Stimulated activated CD4-positive, alpha-beta T cell treated with anti-CD3 and anti-CD28 coated beads, TNF-alpha, amount 100 ng/mL, for 4 hours (primary cell): Measurements from ENCODE around the gene NBEAL2.
"Not testable (repeated sequence)": the region's sequence is repeated elsewhere in the genome, so short reads cannot be mapped to it uniquely, and the experiment has no call there.

Experiments used
- DNase-seq, 3 experiments: peaks; one replicate each; pipeline ENCODE4 v3.0.0-alpha.2; 2020; ENCODE audit warnings: low read depth in 3 of 3

NBEAL2 gene

DNA sequence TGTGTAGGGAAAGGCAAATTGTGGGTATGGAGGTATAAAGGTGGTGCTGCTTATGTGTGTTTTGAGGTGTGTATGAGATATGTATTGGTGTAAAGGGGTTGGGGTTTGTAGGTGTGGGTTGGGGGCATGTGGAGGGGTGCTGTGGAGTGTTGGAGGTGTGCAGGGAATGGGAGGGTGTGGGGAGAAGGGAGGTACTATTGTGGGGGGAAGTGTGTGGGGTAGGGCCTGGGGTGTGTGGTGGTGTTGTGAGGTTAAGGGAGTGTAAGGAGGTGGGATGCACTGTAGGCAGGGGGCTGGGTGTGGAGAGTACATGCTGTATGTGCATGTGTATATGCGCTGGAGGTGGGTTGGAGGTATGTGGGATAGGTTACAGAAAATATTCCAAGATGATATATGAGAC is 18.6 kb upstream of the NBEAL2 start:
- no peak for DNase-seq

GRCh38 chr3:46962427-46962826 is 17.0 kb upstream of the NBEAL2 start:
- no peak for DNase-seq

GRCh38 chr3:46962990-46963389 is 16.5 kb upstream of the NBEAL2 start:
- no peak for DNase-seq

DNA sequence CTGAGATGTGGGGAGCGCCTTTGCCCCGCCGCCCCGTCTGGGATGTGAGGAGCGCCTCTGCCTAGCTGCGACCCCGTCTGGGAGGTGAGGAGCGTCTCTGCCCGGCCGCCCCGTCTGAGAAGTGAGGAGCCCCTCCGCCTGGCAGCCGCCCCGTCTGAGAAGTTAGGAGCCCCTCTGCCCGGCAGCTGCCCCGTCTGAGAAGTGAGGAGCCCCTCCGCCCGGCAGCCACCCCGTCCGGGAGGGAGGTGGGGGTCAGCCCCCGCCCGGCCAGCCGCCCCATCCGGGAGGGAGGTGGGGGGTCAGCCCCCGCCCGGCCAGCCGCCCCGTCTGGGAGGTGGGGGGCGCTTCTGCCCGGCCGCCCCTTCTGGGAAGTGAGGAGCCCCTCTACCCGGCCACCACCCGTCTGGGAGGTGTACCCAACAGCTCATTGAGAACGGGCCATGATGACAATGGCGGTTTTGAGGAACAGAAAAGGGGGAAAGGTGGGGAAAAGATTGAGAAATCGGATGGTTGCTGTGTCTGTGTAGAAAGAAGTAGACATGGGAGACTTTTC is 15.4 kb upstream of the NBEAL2 start:
- not testable (repeated sequence) for DNase-seq

DNA sequence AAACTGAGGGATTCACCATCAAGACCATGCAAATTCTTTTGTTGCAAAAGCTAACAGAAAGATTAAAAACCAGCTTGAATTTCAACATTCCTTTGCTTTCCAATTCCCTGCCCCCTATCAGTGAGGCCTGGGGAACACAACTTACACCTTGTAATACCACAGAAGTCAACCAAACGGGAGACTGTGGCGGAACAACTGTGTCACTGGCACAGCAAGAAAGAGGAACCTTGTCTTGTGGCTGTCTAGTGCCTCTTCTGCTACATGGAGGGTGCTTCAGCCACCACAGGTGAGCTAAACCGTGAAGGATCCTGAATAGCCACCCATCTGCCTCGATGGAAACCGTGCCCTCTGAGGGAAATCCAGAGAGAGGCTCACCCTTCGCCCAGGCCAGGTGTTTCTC is 14.3 kb upstream of the NBEAL2 start:
- DNase-seq: no peak

- no peak for DNase-seq
Observed at GRCh38 chr3:46966811-46967210, 12.7 kb upstream of the NBEAL2 start.

GRCh38 chr3:46968783-46969428 is 10.6 kb upstream of the NBEAL2 start:
- no peak for DNase-seq

DNA sequence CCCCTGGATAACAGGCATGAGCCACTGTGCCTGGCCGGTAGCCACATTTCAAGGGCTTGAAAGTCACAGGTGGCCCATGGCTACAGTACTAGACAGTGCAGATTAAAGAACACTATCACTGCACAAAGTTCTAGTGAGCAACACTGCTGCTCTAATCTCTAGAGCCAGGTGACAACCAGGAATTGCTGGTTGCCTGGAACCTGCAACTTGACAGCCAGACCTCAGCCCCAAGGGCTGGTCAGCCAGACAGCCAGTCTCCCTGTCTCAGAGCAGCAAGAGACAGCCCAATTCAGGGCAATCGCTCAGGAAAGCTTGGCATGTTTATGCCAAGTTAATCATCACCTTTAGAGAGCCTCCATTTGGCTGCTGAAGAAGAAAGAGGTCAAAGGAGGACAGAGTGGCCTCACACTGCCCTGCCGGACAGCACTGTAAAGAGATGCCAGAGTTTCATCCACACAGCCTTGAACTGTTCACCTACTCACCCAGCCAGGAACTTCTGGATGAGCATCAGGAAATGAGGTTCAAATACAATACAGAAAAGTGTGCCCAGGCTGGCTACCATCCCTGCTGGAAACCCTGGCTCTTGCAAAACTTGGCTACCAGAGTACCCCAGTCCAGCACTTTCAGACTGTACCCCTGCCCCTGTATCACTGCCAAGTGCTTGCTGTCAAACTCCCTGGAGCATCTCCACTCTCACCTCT is 8.9 kb upstream of the NBEAL2 start:
- no peak for DNase-seq

DNA sequence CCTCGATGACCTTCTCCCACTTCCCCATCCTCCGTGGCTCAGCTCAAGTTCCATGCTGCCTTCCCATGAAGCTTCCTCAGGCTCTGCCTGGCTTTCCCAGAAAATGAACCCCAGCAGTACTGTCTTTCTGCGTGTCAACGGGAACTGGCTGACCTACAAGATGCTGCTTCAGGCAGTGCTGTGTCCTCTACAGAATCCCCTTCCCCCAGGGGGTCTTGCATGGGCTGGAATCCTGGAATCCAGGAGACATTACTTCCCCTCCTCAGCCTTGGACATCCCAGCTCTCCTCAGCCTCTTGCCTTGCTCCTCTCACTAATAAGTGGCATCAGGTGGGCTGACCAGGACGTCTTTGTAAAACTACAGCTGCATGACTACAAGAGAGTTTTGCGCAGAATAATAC is 8.3 kb upstream of the NBEAL2 start:
- DNase-seq: no peak

DNA sequence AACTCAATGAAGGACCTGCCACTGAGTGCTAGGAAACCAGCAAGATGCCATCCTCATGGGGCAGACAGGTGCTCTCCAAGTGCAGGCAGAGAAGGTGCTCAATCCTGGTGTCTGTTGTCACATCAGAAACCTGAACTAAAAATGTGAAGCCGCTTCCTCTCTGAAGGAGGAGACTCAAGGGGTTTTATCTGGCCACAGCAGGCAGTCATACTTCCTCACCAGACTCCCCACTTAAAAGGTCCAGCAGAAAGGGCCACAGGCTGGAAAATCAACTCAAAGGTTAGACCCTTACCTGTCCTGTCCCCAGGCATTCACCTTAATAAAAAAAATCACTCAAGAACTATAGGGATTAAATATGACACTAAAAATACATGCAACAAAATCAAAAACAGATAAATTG is 7.7 kb upstream of the NBEAL2 start:
- DNase-seq: no peak

- no peak for DNase-seq
Observed at GRCh38 chr3:46972396-46972795, 7.1 kb upstream of the NBEAL2 start.

DNA sequence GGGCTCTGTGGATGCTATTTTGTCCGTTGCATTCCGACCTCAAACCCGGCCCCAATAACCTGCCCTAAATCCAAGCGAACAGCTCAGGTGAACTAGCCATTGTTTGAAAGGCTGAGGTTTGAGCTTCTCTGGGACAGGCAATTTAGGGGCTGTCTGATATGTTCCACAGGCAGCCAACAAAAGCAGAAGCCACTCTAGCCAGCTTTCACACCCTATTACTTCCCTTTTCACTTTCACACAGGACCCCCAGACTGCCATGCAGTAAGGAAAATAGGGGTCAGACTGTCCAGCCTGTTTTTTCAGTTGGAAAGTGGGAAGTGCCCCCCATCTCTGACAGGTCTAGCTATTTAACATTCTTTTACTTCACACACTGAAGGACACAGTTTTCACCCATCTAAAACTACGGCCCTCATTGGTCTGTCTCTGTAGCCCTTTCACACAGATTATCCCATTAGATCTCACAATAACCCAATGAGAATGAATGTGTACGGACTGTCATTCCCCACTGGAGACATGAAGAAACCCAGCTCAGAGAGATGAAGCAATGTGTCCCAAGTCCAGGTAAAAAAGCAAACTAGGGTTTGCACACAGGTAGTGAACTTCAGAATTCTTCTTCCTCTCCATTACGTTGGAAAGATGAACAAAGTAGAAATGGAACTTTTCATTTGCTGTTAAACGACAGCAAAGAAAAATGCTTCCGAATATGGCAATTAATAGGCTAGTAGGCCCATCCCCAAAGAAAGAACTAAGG is 4.9 kb upstream of the NBEAL2 start:
- DNase-seq: no peak

DNA sequence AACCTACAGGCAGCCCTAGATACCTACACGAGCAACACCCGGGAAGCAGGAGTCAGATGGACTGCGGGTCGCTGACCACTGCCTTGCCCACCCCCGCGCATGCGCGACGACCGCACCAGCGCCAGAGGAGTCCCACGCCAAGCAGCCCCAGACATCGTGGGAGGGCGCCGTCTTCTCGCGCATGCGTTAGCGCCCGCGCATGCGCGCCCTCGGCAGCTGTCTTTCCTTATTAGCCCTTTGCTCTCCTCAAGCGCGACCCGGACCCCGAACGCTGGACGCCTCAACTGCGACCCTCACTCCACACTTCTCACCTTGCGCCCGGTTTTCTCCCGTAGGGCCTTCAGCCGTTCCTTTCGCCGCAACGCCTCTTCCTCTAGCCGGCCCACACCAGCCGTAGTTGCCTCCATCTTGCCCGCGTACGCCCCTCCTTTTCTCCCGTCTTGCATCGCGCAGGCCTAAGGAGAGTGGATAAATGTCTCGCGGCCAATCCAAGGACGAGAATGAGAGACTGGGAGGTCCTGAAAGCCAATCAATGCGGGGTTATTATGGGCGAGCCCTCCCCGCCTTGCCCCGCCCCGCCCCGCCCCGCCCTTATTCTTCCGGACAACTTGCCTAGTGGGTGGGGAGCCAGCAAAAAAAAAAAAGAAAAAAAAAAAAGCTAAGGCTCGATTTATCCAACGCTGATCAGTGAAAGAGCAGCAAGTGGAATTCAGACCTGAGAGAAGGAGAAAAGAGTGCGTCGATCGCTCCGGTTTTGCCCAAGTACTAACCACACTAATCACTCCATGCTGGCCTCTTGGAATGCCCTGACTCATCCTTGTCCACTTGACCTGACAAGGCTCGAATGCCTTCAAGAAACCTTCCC is 2.9 kb upstream of the NBEAL2 start, which contains the start of gene CCDC12:
Gene CCDC12 (minus strand): TSS at position 420 of the 865 bp plus-strand sequence. CDS start 13 bp downstream, at position 407.
- DNase-seq: peak; percentile 78 to 89 (median 86)

GRCh38 chr3:46977811-46978195 is 1.7 kb upstream of the NBEAL2 start:
- DNase-seq: no peak

- DNase-seq: no peak
Observed at GRCh38 chr3:46978381-46978780, 1.1 kb upstream of the NBEAL2 start.

DNA sequence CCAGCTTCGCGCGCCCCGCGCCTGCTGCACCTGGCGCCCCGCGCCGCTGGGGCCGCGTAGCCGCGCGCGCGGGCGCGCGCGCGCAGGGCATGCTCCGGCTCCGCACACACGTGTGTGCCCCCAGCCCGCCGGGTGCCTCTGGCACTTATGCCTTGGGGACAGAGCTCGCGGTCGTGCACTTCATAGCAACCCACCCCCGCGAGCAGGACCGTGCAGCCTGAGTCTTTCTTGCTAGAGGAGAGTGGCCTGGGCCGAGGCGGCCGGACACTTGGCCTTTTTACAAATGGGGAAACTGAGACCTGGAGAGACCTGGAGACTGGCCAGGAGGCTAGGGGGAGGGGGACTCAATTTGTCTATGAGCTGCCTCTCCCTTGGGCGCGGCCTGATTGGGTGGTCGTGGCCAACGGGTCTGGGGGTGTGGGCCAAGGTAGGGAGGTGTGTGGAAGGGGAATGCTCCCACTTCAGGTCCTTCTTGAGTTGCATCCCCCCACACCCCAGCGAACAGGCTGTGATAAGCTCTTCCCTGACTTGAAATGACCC is 562 bp downstream of the NBEAL2 start:
- no peak for DNase-seq

GRCh38 chr3:46981932-46982471 is 2.5 kb downstream of the NBEAL2 start:
- no peak for DNase-seq

GRCh38 chr3:46982546-46982945 is 3.1 kb downstream of the NBEAL2 start:
- no peak for DNase-seq

DNA sequence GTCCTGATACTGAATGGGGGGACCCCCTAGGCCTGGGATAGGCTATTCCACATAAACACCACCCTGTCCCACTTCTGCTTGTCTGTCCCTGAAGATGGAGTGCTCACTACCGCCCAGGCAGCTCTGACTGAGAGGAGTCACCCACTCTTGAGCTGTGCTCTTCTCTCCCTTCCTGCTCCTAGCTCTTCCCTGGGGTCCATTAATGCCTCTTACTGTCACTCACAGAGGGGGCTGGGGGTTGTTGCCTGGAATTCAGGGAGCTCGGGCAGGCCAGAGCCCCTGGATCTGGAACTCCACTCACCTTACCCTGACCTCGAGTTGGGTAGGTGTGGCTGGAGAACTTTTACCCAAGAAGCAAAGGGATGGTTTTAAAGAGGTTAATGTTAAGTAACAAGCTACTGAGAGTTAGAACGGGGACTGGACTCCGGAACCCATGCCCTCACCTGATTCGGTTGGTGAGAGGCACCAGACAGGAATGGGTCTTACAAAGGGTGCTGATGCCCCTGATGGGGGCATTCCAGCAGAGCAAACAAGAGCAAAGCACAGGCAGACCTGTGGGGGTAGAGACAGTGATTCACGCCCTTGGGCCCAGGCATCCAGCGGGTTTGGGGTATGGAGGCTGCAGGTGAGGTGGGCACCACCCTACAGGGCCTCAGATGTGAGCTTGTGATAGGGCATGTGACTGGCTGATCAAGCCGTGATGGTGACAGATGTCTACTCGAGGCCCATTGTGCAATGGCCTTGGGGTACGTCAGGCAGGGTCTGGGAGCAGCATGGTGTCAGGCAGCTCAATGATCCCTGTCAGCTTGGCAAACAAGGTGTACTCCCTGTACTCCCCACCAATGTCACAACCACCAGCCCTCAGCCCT is 5.4 kb downstream of the NBEAL2 start:
- no peak for DNase-seq

DNA sequence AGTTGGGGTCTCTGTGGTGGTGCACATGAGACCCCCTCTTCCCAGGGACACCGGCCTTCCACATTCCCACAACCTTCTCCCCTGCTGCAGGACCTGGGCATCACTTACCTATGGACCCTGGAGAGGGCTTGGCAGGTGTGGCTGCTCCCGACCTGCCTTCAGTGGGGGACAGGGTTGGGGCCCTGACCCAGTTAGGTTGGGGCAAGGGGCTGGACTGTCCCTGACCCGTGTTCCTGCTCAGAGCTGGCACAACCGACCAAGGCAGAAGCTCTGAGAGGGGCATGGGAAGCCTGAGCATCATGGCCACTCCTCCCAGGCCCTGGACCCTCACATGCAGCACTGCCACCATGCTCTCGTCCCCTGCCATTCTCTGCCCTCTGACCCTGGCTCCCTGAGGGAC is 6.1 kb downstream of the NBEAL2 start:
- no peak for DNase-seq
